Neutrophil (primary cell): Measurements from ENCODE around the gene SLC10A7.

Experiments used
- H3K27ac ChIP-seq: fragments of 200-600 bp; sonication (generic); 2 replicates; pipeline ENCODE4 v1.5.1; 2016; ENCODE audit warnings: mild to moderate bottlenecking, moderate library complexity
- H3K27me3 ChIP-seq: fragments of 200-600 bp; sonication (generic); 2 replicates; pipeline ENCODE4 v1.6.0; 2016; ENCODE audit warnings: mild to moderate bottlenecking
- H3K36me3 ChIP-seq: fragments of 200-600 bp; sonication (generic); 2 replicates; pipeline ENCODE4 v1.5.1; 2017
- H3K4me1 ChIP-seq, 2 experiments: fragments of 200-600 bp in 1 of 2; sonication (generic) in 1 of 2; 1 replicate in 1 of 2; 2 replicates in 1 of 2; pipeline versions ENCODE4 v1.5.1 to v1.6.1; 2013 to 2016; ENCODE audit warnings: low read depth in 1 of 2, low read length in 1 of 2, mild to moderate bottlenecking in 1 of 2, moderate library complexity in 1 of 2; ENCODE audit not compliant: control insufficient read depth in 1 of 2, insufficient read depth in 1 of 2
- H3K4me3 ChIP-seq, 2 experiments: fragments of 200-600 bp in 1 of 2; sonication (generic) in 1 of 2; 1 replicate in 1 of 2; 2 replicates in 1 of 2; pipeline ENCODE4 v1.5.1; 2013 to 2016; ENCODE audit warnings: low read depth in 1 of 2, low read length in 1 of 2, mild to moderate bottlenecking in 1 of 2, moderate library complexity in 1 of 2
- H3K9me3 ChIP-seq: fragments of 200-600 bp; sonication (generic); 2 replicates; pipeline ENCODE4 v1.5.1; 2016
- TF ChIP-seq, protein P1 (sequence below): fragments of 200-600 bp; sonication (generic); IDR thresholded peaks from 2 replicates; pipeline ENCODE4 v1.5.1; 2016; ENCODE audit warnings: antibody characterized with exemption

Gene SLC10A7

DNA sequence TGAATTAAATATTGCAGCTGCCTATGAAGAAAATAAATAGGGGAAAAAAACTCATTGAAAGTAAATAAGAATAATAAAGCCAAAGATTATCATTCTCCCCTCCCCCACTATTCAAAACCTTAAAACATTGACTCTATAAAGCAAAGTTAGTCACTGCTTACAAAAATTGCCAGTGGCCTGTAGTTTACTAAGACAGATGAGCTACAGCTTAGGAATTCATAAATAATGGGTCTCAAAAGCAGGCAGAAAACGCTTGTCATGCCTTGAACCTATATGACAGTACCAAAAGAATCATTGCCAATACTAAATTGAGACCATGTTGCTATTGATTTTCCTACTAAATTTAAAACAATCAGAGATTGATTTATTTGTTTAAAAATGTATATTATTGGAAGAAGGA lies 78.9 kb downstream of the SLC10A7 start:
- H3K27me3 ChIP-seq, result no peaks in the 10 kb centered on the region

DNA sequence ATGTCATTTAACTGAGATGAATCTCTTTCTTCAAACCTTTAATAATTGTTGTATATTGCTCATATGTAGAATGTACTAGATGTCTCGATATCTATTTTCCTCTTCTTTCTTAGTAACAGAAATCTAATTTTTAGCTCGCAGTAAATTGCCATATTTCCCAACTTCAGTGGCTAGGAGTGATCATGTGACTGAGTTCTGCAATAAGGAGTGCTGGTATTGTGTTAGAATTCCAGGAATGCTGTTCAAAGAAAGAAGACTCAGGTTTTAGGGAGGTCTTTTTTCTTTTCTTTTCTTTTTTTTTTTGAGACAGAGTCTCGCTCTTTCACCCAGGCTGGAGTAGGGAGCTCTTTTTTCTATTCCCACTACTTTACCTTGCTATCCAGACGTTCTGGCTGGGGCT lies 81.7 kb downstream of the SLC10A7 start:
- no peaks in the 10 kb centered on the region for H3K27me3 ChIP-seq
- H3K4me1 ChIP-seq, result no peaks in the 10 kb centered on the region
- H3K9me3 ChIP-seq, result no peaks in the 10 kb centered on the region
- H3K27ac ChIP-seq, result no peak overlapping the region
- TF ChIP-seq, protein P1, sequence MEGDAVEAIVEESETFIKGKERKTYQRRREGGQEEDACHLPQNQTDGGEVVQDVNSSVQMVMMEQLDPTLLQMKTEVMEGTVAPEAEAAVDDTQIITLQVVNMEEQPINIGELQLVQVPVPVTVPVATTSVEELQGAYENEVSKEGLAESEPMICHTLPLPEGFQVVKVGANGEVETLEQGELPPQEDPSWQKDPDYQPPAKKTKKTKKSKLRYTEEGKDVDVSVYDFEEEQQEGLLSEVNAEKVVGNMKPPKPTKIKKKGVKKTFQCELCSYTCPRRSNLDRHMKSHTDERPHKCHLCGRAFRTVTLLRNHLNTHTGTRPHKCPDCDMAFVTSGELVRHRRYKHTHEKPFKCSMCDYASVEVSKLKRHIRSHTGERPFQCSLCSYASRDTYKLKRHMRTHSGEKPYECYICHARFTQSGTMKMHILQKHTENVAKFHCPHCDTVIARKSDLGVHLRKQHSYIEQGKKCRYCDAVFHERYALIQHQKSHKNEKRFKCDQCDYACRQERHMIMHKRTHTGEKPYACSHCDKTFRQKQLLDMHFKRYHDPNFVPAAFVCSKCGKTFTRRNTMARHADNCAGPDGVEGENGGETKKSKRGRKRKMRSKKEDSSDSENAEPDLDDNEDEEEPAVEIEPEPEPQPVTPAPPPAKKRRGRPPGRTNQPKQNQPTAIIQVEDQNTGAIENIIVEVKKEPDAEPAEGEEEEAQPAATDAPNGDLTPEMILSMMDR, result no peak
- no peaks in the 10 kb centered on the region for H3K36me3 ChIP-seq
- H3K4me3 ChIP-seq, result no peak overlapping the region

More for the DNA sequence above, 78.9 kb downstream of the SLC10A7 start:
- H3K4me1 ChIP-seq, result no peaks in the 10 kb centered on the region
- no peak overlapping the region for H3K4me3 ChIP-seq
- H3K27ac ChIP-seq, result no peak overlapping the region
- no peaks in the 10 kb centered on the region for H3K9me3 ChIP-seq
- no peaks in the 10 kb centered on the region for H3K36me3 ChIP-seq
- TF ChIP-seq, protein P1, result no peak

DNA sequence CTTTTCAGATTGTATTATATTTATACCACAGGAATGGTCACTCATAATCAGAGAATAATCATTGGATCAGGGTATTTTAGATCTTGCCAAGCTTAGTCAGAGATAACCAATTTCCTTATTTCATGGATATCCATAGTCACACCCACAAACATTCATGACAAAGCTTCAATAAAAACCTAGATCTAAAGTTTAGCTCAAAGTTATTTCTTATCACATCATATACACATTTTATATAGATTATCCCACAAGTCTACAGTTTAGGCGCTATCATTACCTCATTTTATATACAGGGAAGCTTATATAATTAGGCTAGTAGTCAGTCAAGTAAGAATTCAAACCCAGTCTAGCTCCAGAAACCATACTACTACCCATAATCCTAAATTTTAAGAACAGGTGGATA lies 82.3 kb downstream of the SLC10A7 start:
- TF ChIP-seq, protein P1, result no peak
- Histone ChIP-seq H3K27me3 (no peaks in the 10 kb centered on the region), H3K9me3 (no peaks in the 10 kb centered on the region), H3K36me3 (no peaks in the 10 kb centered on the region), H3K4me1 (no peaks in the 10 kb centered on the region), H3K4me3 (no peak overlapping the region), H3K27ac (no peak overlapping the region)

DNA sequence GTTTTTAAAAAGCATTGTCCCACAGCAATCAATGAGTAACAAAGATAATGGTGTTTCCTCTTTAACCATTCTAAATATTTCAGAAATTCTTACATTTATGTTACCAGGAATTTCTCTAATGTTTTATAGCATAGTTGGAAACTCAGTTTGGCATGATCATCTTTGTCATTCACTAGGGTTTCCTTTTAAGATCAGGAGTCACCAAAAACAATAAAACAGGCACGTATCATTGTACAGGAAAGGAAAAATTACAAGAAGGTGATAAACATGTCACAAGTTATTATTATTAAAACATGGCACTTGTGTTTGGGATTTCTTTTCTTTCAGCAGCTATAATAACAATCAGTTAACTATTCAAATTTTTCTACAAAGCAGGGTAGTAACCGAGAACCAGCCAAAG lies 84.0 kb downstream of the SLC10A7 start:
- TF ChIP-seq, protein P1, result no peak
- Histone ChIP-seq H3K9me3 (no peaks in the 10 kb centered on the region), H3K4me1 (no peaks in the 10 kb centered on the region), H3K27me3 (no peaks in the 10 kb centered on the region), H3K4me3 (no peak overlapping the region), H3K36me3 (no peaks in the 10 kb centered on the region), H3K27ac (no peak overlapping the region)

DNA sequence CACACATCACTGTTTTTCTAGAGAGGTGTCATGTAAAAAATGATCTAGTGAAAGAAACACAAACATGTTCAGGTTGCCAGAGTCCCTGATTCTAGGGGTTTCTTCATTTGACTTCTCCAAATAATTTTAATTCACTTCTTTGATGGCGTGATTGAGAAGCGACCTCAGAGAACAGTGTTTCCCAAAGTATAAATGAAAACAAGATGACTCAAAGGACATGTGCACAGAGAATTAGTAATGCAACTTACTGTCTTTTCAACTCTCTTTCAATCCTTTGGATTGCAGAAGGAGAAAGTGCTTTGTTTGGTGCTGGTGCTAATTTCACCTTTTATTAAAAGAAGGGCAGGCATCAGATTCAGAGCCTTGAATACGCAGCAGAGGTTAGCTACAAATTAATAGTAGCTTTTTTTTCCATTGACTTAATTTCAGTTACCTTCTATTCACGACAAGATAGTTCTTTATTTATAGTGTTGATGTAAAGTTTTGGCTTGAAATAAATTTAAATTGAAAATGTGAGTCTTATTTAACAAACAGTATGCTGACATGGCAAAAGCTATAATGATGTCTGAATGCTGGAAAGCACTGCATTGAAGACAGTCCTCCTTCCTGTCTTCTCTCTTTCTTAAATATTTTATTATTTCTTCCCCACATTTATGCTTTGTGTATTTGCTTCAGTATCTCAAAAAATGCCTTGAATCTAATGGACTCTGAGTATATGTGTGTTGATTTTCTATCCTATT lies 85.1 kb downstream of the SLC10A7 start:
- H3K9me3 ChIP-seq, result no peaks in the 10 kb centered on the region
- TF ChIP-seq, protein P1, result no peak
- no peaks in the 10 kb centered on the region for H3K4me1 ChIP-seq
- H3K27me3 ChIP-seq, result no peaks in the 10 kb centered on the region
- no peak overlapping the region for H3K4me3 ChIP-seq
- H3K36me3 ChIP-seq, result no peaks in the 10 kb centered on the region
- no peak overlapping the region for H3K27ac ChIP-seq
